IPS-18c (cell line): ENCODE measurements around the gene RBL1.
"Not testable (repeated sequence)": the region's sequence is repeated elsewhere in the genome, so short reads cannot be mapped to it uniquely, and the experiment has no call there.

Experiments used
- H3K4me3 ChIP-seq: 2 replicates; pipeline ENCODE4 v1.7.0; 2013; ENCODE audit warnings: low read depth, mild to moderate bottlenecking, low read length, moderate library complexity; ENCODE audit not compliant: insufficient read depth
- H3K9me3 ChIP-seq: one replicate; pipeline ENCODE4 v1.6.1; 2013; ENCODE audit warnings: mild to moderate bottlenecking, low read length, moderate library complexity; ENCODE audit not compliant: control insufficient read depth, insufficient read depth

The RBL1 gene

GRCh38 chr20:37095599-37096414, at the start of gene RBL1:
Gene RBL1 (minus strand): TSS chr20:37095997. CDS start chr20:37095928, 69 bp downstream.
- H3K9me3 ChIP-seq = no peaks in the 10 kb centered on the region
- H3K4me3 ChIP-seq = peak within 1 kb of the TSS; percentile 80

GRCh38 chr20:37144856-37145404, 49.1 kb upstream of the RBL1 start:
- H3K9me3 ChIP-seq = no peaks in the 10 kb centered on the region
- H3K4me3 ChIP-seq = no peak overlapping the region

DNA sequence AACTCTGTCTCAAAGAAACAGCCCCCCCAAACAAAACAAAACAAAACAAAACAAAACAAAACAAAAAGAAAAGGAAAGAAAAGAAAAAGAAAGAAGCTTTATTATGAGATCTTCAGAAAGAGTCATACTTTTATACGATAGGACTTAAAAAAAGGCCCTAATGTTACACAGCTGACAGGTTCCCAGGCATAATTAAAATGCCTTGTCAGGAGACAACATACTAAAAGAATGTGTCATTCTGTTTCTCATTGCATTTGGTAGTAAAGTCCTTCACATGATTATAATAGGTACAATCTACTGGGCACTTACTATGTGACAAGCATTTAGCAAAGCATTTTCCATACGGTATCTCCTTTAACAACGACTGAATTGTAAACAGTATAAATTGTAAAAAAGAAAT, 46.9 kb upstream of the RBL1 start:
- H3K4me3 ChIP-seq = no peak overlapping the region
- H3K9me3 ChIP-seq = no peaks in the 10 kb centered on the region

DNA sequence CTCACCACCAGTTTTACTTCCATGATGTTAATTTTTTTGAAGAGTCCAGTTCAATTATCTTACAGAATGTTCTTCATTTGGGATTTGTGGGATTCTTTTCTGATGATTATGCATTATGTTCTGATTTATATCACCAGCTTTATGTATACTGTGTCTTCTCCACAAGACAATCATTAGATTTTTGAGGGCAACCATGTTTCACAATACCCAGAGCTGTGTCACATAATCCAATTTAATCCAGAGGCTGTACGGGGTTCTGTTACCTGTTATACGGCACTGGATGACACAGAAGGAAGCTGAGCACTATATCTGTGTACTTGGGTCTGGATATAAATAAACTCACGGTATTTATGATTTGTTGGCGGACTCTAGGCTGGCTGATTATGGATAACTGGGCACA, 41.8 kb upstream of the RBL1 start:
- Histone ChIP-seq H3K4me3 (no peak overlapping the region), H3K9me3 (no peaks in the 10 kb centered on the region)

- Histone ChIP-seq H3K4me3 (no peak overlapping the region), H3K9me3 (peaks cover 2% of the 10 kb centered on the region)
Observed at GRCh38 chr20:37133952-37134351, 38.2 kb upstream of the RBL1 start.

GRCh38 chr20:37131486-37131885, 35.7 kb upstream of the RBL1 start:
- Histone ChIP-seq H3K9me3 (peaks cover 2% of the 10 kb centered on the region), H3K4me3 (no peak overlapping the region)

DNA sequence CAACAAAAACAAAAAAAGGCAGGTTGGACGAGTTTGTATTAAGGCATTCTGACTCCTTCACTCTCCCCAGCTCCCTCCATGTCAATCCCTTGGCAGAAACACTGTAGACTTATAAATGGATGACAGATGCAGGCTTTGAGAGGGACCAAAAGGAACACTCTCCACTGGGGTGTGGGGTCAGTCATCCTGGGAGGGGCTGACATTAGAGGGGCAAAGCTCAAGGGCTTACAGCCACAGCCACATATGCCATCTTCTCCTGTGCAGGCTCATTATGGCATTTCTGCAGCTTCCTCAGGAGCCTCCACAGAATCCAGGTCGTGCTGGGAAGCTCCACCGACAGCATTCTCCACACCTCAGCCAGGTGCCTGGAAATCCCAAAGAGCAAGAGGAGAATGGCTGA, 33.0 kb upstream of the RBL1 start:
- Histone ChIP-seq H3K4me3 (no peak overlapping the region), H3K9me3 (peaks cover 2% of the 10 kb centered on the region)

GRCh38 chr20:37126290-37126689, 30.5 kb upstream of the RBL1 start:
- H3K9me3 ChIP-seq, H3K4me3 ChIP-seq: not testable (repeated sequence)

DNA sequence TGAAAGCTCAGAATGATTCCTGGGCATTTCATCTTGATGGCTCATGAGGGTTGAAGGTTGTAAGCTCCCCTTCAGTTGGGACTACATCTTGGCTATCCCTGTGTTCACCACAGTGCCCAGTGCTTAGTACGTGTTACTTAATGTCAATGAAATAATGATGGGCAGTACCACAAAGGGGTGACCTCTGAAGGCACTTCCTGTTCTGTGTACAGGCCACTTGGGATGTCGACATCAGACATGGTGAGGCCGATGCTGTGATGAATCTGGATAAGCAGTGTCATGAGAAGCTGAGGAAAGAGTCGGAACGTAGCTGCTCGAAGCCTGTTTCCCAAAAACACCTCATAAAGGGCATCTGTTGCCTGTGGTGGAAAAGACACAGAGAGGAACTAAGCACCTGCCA, 27.6 kb upstream of the RBL1 start:
- Histone ChIP-seq H3K9me3 (no peaks in the 10 kb centered on the region), H3K4me3 (no peak overlapping the region)

DNA sequence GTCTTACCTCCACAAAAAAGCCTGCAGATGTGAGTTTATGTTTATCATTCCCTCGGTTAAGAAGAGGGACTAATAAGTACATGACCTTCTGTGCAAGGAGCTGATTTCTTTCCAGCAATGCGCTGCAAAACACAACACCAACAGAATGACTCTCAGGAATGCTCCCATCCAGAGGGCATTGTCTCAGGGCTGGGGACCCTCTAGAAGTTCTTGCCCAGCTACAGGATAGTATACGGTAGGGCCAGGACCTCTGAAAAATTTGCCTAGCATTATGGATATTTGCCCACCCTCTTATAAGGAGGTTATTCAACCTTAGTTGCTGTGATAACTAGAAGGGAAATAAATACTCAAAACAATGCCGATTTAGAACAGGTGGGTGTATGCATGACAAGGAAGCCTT, 24.7 kb upstream of the RBL1 start:
- no peaks in the 10 kb centered on the region for H3K9me3 ChIP-seq
- H3K4me3 ChIP-seq = no peak overlapping the region

GRCh38 chr20:37119356-37120036, 23.7 kb upstream of the RBL1 start:
- Histone ChIP-seq H3K4me3 (no peak overlapping the region), H3K9me3 (no peaks in the 10 kb centered on the region)

DNA sequence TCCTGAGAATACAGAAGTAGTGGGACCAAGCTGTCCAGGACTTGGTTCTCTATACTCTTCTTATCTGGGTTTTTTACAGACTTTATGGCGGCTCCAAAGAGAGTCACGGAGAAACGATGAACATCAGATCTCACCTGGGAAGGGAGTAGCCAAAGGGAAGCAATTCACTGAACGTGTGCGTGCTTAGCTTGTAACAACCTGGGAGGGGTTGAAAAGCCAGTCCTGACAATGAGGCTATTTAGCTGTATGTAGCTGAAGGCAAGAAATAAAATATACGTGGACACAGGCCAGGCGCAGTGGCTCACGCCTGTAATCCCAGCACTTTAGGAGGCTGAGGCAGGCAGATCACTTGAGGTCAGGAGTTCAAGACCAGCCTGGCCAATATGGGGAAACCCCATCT, 18.2 kb upstream of the RBL1 start:
- Histone ChIP-seq H3K9me3 (no peaks in the 10 kb centered on the region), H3K4me3 (no peak overlapping the region)

DNA sequence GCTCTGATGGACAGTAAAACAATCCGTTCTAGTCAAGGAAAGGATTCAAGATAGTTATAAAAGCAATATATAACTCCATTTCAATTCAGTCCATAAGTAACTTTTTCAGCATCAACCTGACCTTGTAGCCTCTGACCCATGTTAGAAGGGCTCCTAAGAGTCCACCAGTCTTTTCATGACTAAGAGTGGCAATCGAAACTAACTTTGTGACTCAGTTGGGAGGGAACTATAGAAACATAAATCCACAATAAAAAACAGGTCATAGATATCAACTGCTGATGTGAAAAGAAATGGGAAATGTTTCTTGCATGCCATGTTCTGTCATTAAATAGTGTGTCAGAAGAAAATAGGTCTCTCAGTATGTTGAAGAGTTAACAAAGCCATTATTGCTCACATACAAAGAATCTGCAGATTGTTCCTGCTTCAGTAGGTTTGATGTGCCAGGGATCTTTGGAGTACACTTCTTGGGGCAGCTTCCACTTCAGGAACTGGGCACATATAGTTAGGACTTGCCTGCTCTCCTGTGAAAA, 16.2 kb upstream of the RBL1 start:
- no peak overlapping the region for H3K4me3 ChIP-seq
- no peaks in the 10 kb centered on the region for H3K9me3 ChIP-seq

- Histone ChIP-seq H3K4me3 (no peak overlapping the region), H3K9me3 (no peaks in the 10 kb centered on the region)
Observed at GRCh38 chr20:37108676-37109075, 12.9 kb upstream of the RBL1 start.

DNA sequence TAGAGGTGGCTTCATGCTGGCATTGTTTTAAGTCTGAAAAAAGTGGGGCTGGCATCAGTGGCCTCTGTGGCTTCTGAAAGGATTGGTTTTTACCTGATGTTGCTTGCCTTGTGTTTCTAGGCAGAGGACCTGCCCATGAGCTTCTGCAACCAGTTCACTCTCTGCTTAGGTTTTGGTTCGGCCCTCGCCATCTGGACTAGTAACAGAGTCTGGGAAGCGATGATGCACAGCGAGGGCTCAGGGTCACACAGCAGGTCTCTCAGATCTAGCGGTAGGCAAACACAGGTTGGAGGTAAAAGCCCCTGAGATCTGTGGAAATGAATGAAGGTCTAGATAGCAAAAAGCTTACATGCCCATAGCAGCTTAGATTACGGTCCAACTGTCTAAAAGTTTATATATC, 6.8 kb upstream of the RBL1 start:
- no peaks in the 10 kb centered on the region for H3K9me3 ChIP-seq
- H3K4me3 ChIP-seq = no peak overlapping the region

GRCh38 chr20:37096415-37097041, 731 bp upstream of the RBL1 start:
- Histone ChIP-seq H3K4me3 (peak overlapping the region; percentile 80; the same call in 1 of the 2 replicates), H3K9me3 (no peaks in the 10 kb centered on the region)

DNA sequence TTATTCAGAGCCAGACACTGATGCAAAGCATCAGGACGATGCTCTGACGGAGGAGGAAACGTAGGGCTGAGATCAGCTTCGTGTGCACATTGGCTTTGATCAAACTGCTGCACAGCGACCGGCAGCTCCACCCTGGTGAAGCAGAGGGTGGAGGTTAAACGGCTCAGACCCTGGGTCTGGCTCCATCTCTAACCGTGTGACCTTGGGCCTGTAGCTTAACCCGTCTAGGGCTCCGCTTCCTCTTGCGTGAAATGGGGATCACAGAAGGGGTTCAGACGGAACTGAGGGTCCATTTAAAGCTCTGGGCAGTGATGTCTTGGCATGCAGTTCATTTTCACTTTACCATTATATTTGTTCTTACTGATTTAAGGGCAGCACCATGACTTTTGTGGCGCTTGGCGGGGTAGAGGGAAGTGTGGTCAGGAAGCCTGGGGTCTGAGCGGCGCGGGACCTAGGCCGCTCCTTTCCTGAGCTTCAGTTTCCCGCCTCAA, 644 bp downstream of the RBL1 start:
- peak overlapping the region; percentile 80 for H3K4me3 ChIP-seq
- H3K9me3 ChIP-seq = no peaks in the 10 kb centered on the region
